ENCODE measurements around the gene DCK.

DCK gene

DNA sequence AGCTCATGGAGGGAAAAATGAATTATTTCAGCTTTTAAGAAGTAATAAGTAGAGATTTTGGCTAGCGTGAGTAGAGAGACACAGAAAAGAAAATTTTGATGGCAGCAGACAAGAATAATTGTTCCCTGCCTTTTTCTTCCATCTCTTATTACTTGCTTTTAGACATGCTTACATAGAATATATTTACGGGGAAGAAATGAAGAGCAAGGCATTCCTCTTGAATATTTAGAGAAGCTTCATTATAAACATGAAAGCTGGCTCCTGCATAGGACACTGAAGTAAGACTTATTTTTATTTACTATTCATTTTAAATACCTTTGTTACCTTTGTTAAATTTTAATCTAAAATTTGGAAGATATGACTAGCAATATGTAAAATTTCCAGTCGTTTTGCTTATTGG, 32.2 kb downstream of the DCK start:
- Histone ChIP-seq H2AK5ac (ENCODE audit: low read length, severe bottlenecking) (no peak overlapping the region), H3K23ac (ENCODE audit: low read length in 2 of 2) (no peak overlapping the region), H3K4me1 (ENCODE audit: control insufficient read depth, insufficient read depth, low read depth, low read length) (no peaks in the 10 kb centered on the region), H3K27me3 (ENCODE audit: control insufficient read depth in 1 of 2, insufficient read depth in 1 of 2, low read length in 2 of 2) (no peaks in the 10 kb centered on the region), H3K27ac (ENCODE audit: low read length, poor library complexity, severe bottlenecking) (no peak overlapping the region), H3K18ac (ENCODE audit: low read depth in 1 of 2, low read length in 2 of 2) (no peak overlapping the region), H2AFZ (ENCODE audit: low read depth, low read length) (no peak overlapping the region), H4K91ac (ENCODE audit: low read length) (no peak overlapping the region), H3K9me3 (ENCODE audit: control insufficient read depth, low read length) (no peaks in the 10 kb centered on the region), H3K4me3 (ENCODE audit: insufficient read depth in 1 of 2, low read depth in 1 of 2, low read length in 2 of 2) (no peak overlapping the region), H2BK5ac (ENCODE audit: low read depth, low read length, poor library complexity, severe bottlenecking) (no peak overlapping the region), H3K14ac (ENCODE audit: low read length in 2 of 2) (no peak overlapping the region), H3K9ac (ENCODE audit: low read length) (no peak overlapping the region), H3K4me2 (ENCODE audit: low read length, poor library complexity, severe bottlenecking) (no peak overlapping the region), H3K36me3 (ENCODE audit: control insufficient read depth in 1 of 2, insufficient read depth in 2 of 2, low read depth in 1 of 2, low read length in 2 of 2) (peaks cover 0 to 22% of the 10 kb centered on the region in 2 experiments), H2BK15ac (ENCODE audit: low read depth, poor library complexity, severe bottlenecking) (no peak overlapping the region), H2BK12ac (ENCODE audit: low read length in 2 of 2) (no peak overlapping the region), H4K8ac (ENCODE audit: low read length) (no peak overlapping the region), H3K79me1 (replicated peaks; ENCODE audit: low read length, poor library complexity, severe bottlenecking) (peaks cover 1% of the 10 kb centered on the region), H3K4ac (ENCODE audit: low read depth in 1 of 2, low read length in 2 of 2) (no peak overlapping the region), H2BK120ac (ENCODE audit: low read depth, low read length) (no peak overlapping the region)
- peak; percentile 11 for DNase-seq
- no CpG with 5 or more reads among the region's 3 CpGs for WGBS

DNA sequence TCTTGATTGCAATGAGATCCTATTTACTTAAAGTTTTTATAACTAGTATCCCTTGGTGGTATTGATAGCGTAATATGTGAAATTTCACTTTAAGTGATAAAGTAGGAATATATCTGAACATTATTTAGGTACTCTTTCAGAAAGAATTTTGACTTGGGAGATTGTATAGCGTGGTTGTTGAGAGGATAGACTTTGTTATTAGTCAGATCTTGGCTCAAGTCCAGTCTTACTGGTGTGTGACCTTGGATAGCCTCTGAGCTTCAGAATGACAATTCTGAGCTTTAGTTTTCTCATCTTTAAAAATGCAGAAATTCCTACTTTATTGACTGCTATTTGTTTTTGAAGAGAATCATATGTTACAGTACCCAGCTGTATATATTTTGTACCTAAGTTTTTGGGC, 32.6 kb downstream of the DCK start:
- peaks cover 0 to 22% of the 10 kb centered on the region in 2 experiments for H3K36me3 ChIP-seq (ENCODE audit: control insufficient read depth in 1 of 2, insufficient read depth in 2 of 2, low read depth in 1 of 2, low read length in 2 of 2)
- H3K18ac ChIP-seq (ENCODE audit: low read depth in 1 of 2, low read length in 2 of 2) = no peak overlapping the region
- H3K14ac ChIP-seq (ENCODE audit: low read length in 2 of 2) = no peak overlapping the region
- H2AFZ ChIP-seq (ENCODE audit: low read depth, low read length) = no peak overlapping the region
- no peak overlapping the region for H3K4me2 ChIP-seq (ENCODE audit: low read length, poor library complexity, severe bottlenecking)
- H2BK15ac ChIP-seq (ENCODE audit: low read depth, poor library complexity, severe bottlenecking) = no peak overlapping the region
- H4K91ac ChIP-seq (ENCODE audit: low read length) = no peak overlapping the region
- no peaks in the 10 kb centered on the region for H3K9me3 ChIP-seq (ENCODE audit: control insufficient read depth, low read length)
- no peak overlapping the region for H4K8ac ChIP-seq (ENCODE audit: low read length)
- 0% methylated on average over 1 of the region's 2 CpGs for WGBS
- no peak overlapping the region for H3K23ac ChIP-seq (ENCODE audit: low read length in 2 of 2)
- no peaks in the 10 kb centered on the region for H3K27me3 ChIP-seq (ENCODE audit: control insufficient read depth in 1 of 2, insufficient read depth in 1 of 2, low read length in 2 of 2)
- no peak overlapping the region for H2BK120ac ChIP-seq (ENCODE audit: low read depth, low read length)
- no peak overlapping the region for H3K9ac ChIP-seq (ENCODE audit: low read length)
- no peaks in the 10 kb centered on the region for H3K4me1 ChIP-seq (ENCODE audit: control insufficient read depth, insufficient read depth, low read depth, low read length)
- H2AK5ac ChIP-seq (ENCODE audit: low read length, severe bottlenecking) = no peak overlapping the region
- H3K4ac ChIP-seq (ENCODE audit: low read depth in 1 of 2, low read length in 2 of 2) = no peak overlapping the region
- no peak overlapping the region for H2BK12ac ChIP-seq (ENCODE audit: low read length in 2 of 2)
- peak; percentile 87 for DNase-seq
- no peak overlapping the region for H2BK5ac ChIP-seq (ENCODE audit: low read depth, low read length, poor library complexity, severe bottlenecking)
- peaks cover 1% of the 10 kb centered on the region for H3K79me1 ChIP-seq (replicated peaks; ENCODE audit: low read length, poor library complexity, severe bottlenecking)
- no peak overlapping the region for H3K27ac ChIP-seq (ENCODE audit: low read length, poor library complexity, severe bottlenecking)
- no peak overlapping the region for H3K4me3 ChIP-seq (ENCODE audit: insufficient read depth in 1 of 2, low read depth in 1 of 2, low read length in 2 of 2)

DNA sequence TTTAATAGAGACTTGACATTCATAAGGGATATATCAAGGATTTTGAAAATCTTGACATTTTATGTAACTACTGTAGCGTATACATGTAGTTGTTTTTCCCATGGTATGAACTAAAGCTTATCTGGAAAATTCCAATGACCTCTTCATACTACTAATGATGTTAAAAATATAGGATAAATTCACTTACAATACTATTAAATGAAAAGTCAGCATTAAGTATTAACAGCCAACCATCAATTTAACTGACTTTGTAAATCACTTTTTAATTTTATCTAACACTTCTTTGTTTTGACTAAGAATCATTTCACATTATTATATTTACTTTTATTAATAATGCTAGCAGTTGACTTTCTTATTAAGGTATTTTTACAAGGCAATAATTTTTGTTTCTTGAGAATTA, 34.2 kb downstream of the DCK start:
- Histone ChIP-seq H2BK120ac (ENCODE audit: low read depth, low read length) (no peak overlapping the region), H3K14ac (ENCODE audit: low read length in 2 of 2) (no peak overlapping the region), H3K4me2 (ENCODE audit: low read length, poor library complexity, severe bottlenecking) (no peak overlapping the region), H2BK15ac (ENCODE audit: low read depth, poor library complexity, severe bottlenecking) (no peak overlapping the region), H3K23ac (ENCODE audit: low read length in 2 of 2) (no peak overlapping the region), H4K8ac (ENCODE audit: low read length) (no peak overlapping the region), H3K27ac (ENCODE audit: low read length, poor library complexity, severe bottlenecking) (no peak overlapping the region), H2AK5ac (ENCODE audit: low read length, severe bottlenecking) (no peak overlapping the region), H3K9ac (ENCODE audit: low read length) (no peak overlapping the region), H3K27me3 (ENCODE audit: control insufficient read depth in 1 of 2, insufficient read depth in 1 of 2, low read length in 2 of 2) (no peaks in the 10 kb centered on the region), H2BK12ac (ENCODE audit: low read length in 2 of 2) (no peak overlapping the region), H3K4me3 (ENCODE audit: insufficient read depth in 1 of 2, low read depth in 1 of 2, low read length in 2 of 2) (no peak overlapping the region), H2AFZ (ENCODE audit: low read depth, low read length) (no peak overlapping the region), H3K4me1 (ENCODE audit: control insufficient read depth, insufficient read depth, low read depth, low read length) (peaks cover 4% of the 10 kb centered on the region), H3K4ac (ENCODE audit: low read depth in 1 of 2, low read length in 2 of 2) (no peak overlapping the region), H3K36me3 (ENCODE audit: control insufficient read depth in 1 of 2, insufficient read depth in 2 of 2, low read depth in 1 of 2, low read length in 2 of 2) (peaks cover 5 to 22% of the 10 kb centered on the region in 2 experiments), H3K18ac (ENCODE audit: low read depth in 1 of 2, low read length in 2 of 2) (no peak overlapping the region), H3K79me1 (replicated peaks; ENCODE audit: low read length, poor library complexity, severe bottlenecking) (peaks cover 1% of the 10 kb centered on the region), H3K9me3 (ENCODE audit: control insufficient read depth, low read length) (no peaks in the 10 kb centered on the region), H2BK5ac (ENCODE audit: low read depth, low read length, poor library complexity, severe bottlenecking) (no peak overlapping the region), H4K91ac (ENCODE audit: low read length) (no peak overlapping the region)
- DNase-seq = no peak
- WGBS = no CpG with 5 or more reads among the region's 1 CpG

DNA sequence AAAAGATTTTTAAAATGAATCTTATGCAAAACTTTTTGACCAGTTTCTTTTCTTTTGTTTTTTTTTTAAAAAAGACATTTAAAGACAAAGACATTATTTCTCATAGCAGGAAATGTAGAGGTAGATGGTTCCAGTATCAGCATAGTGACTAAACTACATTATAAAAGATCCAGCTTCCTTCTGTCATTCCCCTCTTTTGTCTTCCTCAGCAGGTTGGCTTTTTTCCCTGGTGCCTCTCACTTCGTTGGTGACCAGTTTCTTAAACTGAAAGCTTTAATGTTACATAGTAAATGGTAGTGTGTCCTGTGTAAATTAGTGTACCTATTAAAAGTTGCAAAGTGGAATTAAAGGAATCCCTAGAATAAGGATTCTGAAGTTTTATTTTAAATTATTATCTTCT, 36.1 kb downstream of the DCK start:
- peaks cover 2% of the 10 kb centered on the region for H3K79me1 ChIP-seq (replicated peaks; ENCODE audit: low read length, poor library complexity, severe bottlenecking)
- H2BK120ac ChIP-seq (ENCODE audit: low read depth, low read length) = no peak overlapping the region
- no peak overlapping the region for H3K4ac ChIP-seq (ENCODE audit: low read depth in 1 of 2, low read length in 2 of 2)
- no peak overlapping the region for H3K4me2 ChIP-seq (ENCODE audit: low read length, poor library complexity, severe bottlenecking)
- no peak overlapping the region for H4K91ac ChIP-seq (ENCODE audit: low read length)
- H3K36me3 ChIP-seq (ENCODE audit: control insufficient read depth in 1 of 2, insufficient read depth in 2 of 2, low read depth in 1 of 2, low read length in 2 of 2) = peaks cover 10 to 18% of the 10 kb centered on the region in 2 experiments
- H2AK5ac ChIP-seq (ENCODE audit: low read length, severe bottlenecking) = no peak overlapping the region
- no peak overlapping the region for H2BK15ac ChIP-seq (ENCODE audit: low read depth, poor library complexity, severe bottlenecking)
- H2BK5ac ChIP-seq (ENCODE audit: low read depth, low read length, poor library complexity, severe bottlenecking) = no peak overlapping the region
- 50% methylated on average over 1 of the region's 1 CpG for WGBS
- H2AFZ ChIP-seq (ENCODE audit: low read depth, low read length) = no peak overlapping the region
- no peak overlapping the region for H3K4me3 ChIP-seq (ENCODE audit: insufficient read depth in 1 of 2, low read depth in 1 of 2, low read length in 2 of 2)
- no peak overlapping the region for H3K14ac ChIP-seq (ENCODE audit: low read length in 2 of 2)
- no peak for DNase-seq
- H3K18ac ChIP-seq (ENCODE audit: low read depth in 1 of 2, low read length in 2 of 2) = no peak overlapping the region
- no peak overlapping the region for H3K9ac ChIP-seq (ENCODE audit: low read length)
- H3K23ac ChIP-seq (ENCODE audit: low read length in 2 of 2) = no peak overlapping the region
- H3K27ac ChIP-seq (ENCODE audit: low read length, poor library complexity, severe bottlenecking) = no peak overlapping the region
- H3K27me3 ChIP-seq (ENCODE audit: control insufficient read depth in 1 of 2, insufficient read depth in 1 of 2, low read length in 2 of 2) = no peaks in the 10 kb centered on the region
- H3K9me3 ChIP-seq (ENCODE audit: control insufficient read depth, low read length) = no peaks in the 10 kb centered on the region
- no peak overlapping the region for H2BK12ac ChIP-seq (ENCODE audit: low read length in 2 of 2)
- H3K4me1 ChIP-seq (ENCODE audit: control insufficient read depth, insufficient read depth, low read depth, low read length) = peaks cover 4% of the 10 kb centered on the region
- H4K8ac ChIP-seq (ENCODE audit: low read length) = no peak overlapping the region

Data from mesenchymal stem cell (in vitro differentiated cells and primary cell).